B cell (primary cell): ENCODE measurements around the gene CCDC9B. TPM values are rescaled to one million over a fixed set of nuclear protein-coding genes. Genes with fewer than 3 reads are reported as not detected.

ENCODE experiments used
- ATAC-seq: fragments of 200-7000 bp; cut with Tn5 transposase; one replicate; pipeline ENCODE4 v1.10.0; 2021; ENCODE audit warnings: low read depth, mild to moderate bottlenecking, moderate number of reproducible peaks, moderate library complexity
- CTCF ChIA-PET: fragments of 350-600 bp; sonication (Branson Sonifier 250); formaldehyde crosslinking; loops from one replicate; lab custom pipeline; 2021; ENCODE audit warnings: antibody characterized with exemption, inconsistent platforms; lab: Charles Lee
- POLR2A ChIA-PET: fragments of 350-600 bp; sonication (Branson Sonifier 250); formaldehyde crosslinking; loops from one replicate; lab custom pipeline; 2021; ENCODE audit warnings: antibody characterized with exemption; lab: Charles Lee
- DNase-seq: peaks from one replicate; pipeline ENCODE4 v3.0.0; 2013
- H2AFZ ChIP-seq: 2 replicates; pipeline ENCODE4 v1.6.1; 2012; ENCODE audit warnings: mild to moderate bottlenecking, low read depth, low read length; ENCODE audit not compliant: insufficient read depth, poor library complexity, severe bottlenecking
- H3K27ac ChIP-seq, 2 donors: 1 replicate in 1 of 2; 2 replicates in 1 of 2; pipeline ENCODE4 v1.5.1; 2012 to 2013; ENCODE audit warnings: low read length in 2 of 2, mild to moderate bottlenecking in 2 of 2, moderate library complexity in 1 of 2
- H3K27me3 ChIP-seq, 4 experiments: fragments of 200-600 bp in 1 of 4; sonication (generic) in 1 of 4; replicated peaks in 1 of 4; 1 replicate in 2 of 4; 2 replicates in 2 of 4; pipeline versions ENCODE4 v1.6.1 to v1.7.0; 2013 to 2016; ENCODE audit warnings: low read length in 3 of 4, mild to moderate bottlenecking in 2 of 4, mixed read lengths in 1 of 4, moderate library complexity in 1 of 4; ENCODE audit not compliant: insufficient read depth in 4 of 4, control insufficient read depth in 3 of 4; ENCODE audit errors: control extremely low read depth in 1 of 4
- H3K36me3 ChIP-seq, 2 experiments: replicated peaks in 1 of 2; 1 replicate in 1 of 2; 2 replicates in 1 of 2; pipeline versions ENCODE4 v1.6.1 to v1.7.1; 2013; ENCODE audit warnings: low read length in 1 of 2; ENCODE audit not compliant: insufficient read depth in 2 of 2, control insufficient read depth in 1 of 2; ENCODE audit errors: control extremely low read depth in 1 of 2, extremely low read depth in 1 of 2
- H3K4me1 ChIP-seq, 2 donors: fragments of 200-600 bp in 1 of 2; sonication (generic) in 1 of 2; 1 replicate in 1 of 2; 2 replicates in 1 of 2; pipeline versions ENCODE4 v1.5.1 to v1.6.1; 2013 to 2017; ENCODE audit warnings: low read length in 2 of 2; ENCODE audit not compliant: control insufficient read depth in 2 of 2, insufficient read depth in 2 of 2
- H3K4me2 ChIP-seq: replicated peaks from 2 replicates; pipeline ENCODE3; 2012; ENCODE audit warnings: mild to moderate bottlenecking, low read depth, low read length; ENCODE audit not compliant: poor library complexity, severe bottlenecking
- H3K4me3 ChIP-seq, 5 experiments: fragments of 200-600 bp in 1 of 5; sonication (generic) in 1 of 5; 1 replicate in 3 of 5; 2 replicates in 2 of 5; pipeline versions ENCODE4 v1.5.1 to v1.7.0; 2011 to 2016; ENCODE audit warnings: low read length in 4 of 5, mild to moderate bottlenecking in 4 of 5, low read depth in 2 of 5, control low read depth in 1 of 5, moderate library complexity in 1 of 5; ENCODE audit not compliant: insufficient read depth in 1 of 5; ENCODE audit errors: control extremely low read depth in 1 of 5, extremely low read depth in 1 of 5
- H3K79me2 ChIP-seq: fragments of 200-600 bp; sonication (generic); one replicate; pipeline ENCODE4 v1.6.0; 2016; ENCODE audit warnings: low read length; ENCODE audit not compliant: control insufficient read depth, insufficient read depth
- H3K9ac ChIP-seq: fragments of 200-600 bp; sonication (generic); 2 replicates; pipeline ENCODE4 v1.6.1; 2017; ENCODE audit warnings: mild to moderate bottlenecking, low read length, moderate library complexity
- H3K9me3 ChIP-seq, 3 donors: one replicate each; pipeline versions ENCODE4 v1.6.1 to v1.7.1; 2013; ENCODE audit warnings: low read length in 2 of 3; ENCODE audit not compliant: control insufficient read depth in 2 of 3, insufficient read depth in 1 of 3; ENCODE audit errors: control extremely low read depth in 1 of 3
- H4K20me1 ChIP-seq: 2 replicates; pipeline ENCODE4 v1.6.0; 2012; ENCODE audit warnings: mild to moderate bottlenecking, low read length; ENCODE audit not compliant: insufficient read depth, control insufficient read depth, poor library complexity, severe bottlenecking
- H3K27ac Mint-ChIP-seq: one replicate; pipeline ENCODE4 v1.8.0; 2021; ENCODE audit warnings: mixed read lengths
- H3K27me3 Mint-ChIP-seq: one replicate; pipeline ENCODE4 v1.8.0; 2021; ENCODE audit warnings: mixed read lengths
- H3K4me1 Mint-ChIP-seq: one replicate; pipeline ENCODE4 v1.8.0; 2021; ENCODE audit warnings: mixed read lengths
- H3K4me3 Mint-ChIP-seq: one replicate; pipeline ENCODE4 v1.8.0; 2021; ENCODE audit warnings: mixed read lengths
- H3K9me3 Mint-ChIP-seq: one replicate; pipeline ENCODE4 v1.8.0; 2022; ENCODE audit warnings: mixed read lengths; ENCODE audit not compliant: insufficient read depth
- EZH2 ChIP-seq: IDR thresholded peaks from 2 replicates; pipeline ENCODE4 v1.6.1; 2012; ENCODE audit warnings: borderline replicate concordance, low read depth, mild to moderate bottlenecking, moderate library complexity, low read length; ENCODE audit not compliant: insufficient read depth, poor library complexity, severe bottlenecking
- WGBS: methylation state at CpG from one replicate; pipeline ENCODE4 v1.1.5; 2013; ENCODE audit warnings: missing lambda C conversion rate; ENCODE audit not compliant: insufficient coverage; 5-methylcytosine and 5-hydroxymethylcytosine counted together
- intact Hi-C: fragments of 100-400 bp; cut with micrococcal nuclease; formaldehyde crosslinking; loops from one replicate; pipeline ENCODE4 v1.10.0; 2022
- polyA plus RNA-seq: library from polyadenylated mRNA; depleted of rRNA; stranded (reverse); fragments of >200 nt; gene quantifications from 2 replicates; pipeline ENCODE4 v1.2.3, GENCODE V29; 2012
- total RNA-seq, 2 donors: library from RNA; stranded (reverse); fragments of 120-200 nt in 1 of 2; gene quantifications; 1 replicate in 1 of 2; 2 replicates in 1 of 2; pipeline versions ENCODE4 v1.2.3 to v1.2.4, GENCODE V29; 2013 to 2022
- TF ChIP-seq, protein P1 (sequence below): fragments of 200-600 bp; IDR thresholded peaks from one replicate; pipeline ENCODE4 v1.8.0; 2022; ENCODE audit warnings: antibody characterized with exemption, mild to moderate bottlenecking

The CCDC9B gene
- total and polyA plus RNA-seq, 2 donors (not counting 1 experiment from before 2014, with no cell fraction given), result 1.6 to 2.4 TPM

DNA sequence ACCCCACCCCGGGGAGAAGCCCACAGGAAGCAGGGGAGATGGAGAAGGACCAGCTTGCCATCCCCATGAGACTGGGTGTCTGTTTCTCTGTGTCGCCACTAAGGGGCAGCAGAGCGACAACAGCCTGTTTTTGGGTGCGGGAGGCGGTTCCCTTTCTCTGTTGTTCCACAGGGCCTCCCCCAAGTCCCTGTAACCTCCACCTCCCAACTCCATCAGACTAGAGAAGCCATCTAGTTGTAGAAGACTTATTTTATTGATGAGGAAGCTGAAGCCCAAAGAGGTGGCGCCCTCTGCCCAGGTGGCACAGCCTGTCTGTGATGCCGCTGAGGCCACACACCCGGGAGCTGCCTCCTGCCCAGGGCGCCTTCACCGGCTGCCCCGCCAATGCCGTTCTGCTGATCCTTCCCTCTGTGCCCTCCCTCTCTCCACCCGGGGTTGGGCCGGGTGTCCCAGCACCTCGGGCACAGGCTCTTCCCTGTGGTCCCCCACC is 3.9 kb upstream of the CCDC9B start:
- Histone ChIP-seq H3K9ac (no peak overlapping the region), H3K4me1 (no peaks in the 10 kb centered on the region), H4K20me1 (no peaks in the 10 kb centered on the region), H3K27ac (no peak overlapping the region), H3K9me3 (no peaks in the 10 kb centered on the region), H2AFZ (no peak overlapping the region), H3K27me3 (no peaks in the 10 kb centered on the region), H3K79me2 (no peaks in the 10 kb centered on the region), H3K4me3 (no peak overlapping the region), H3K36me3 (no peaks in the 10 kb centered on the region), H3K4me2 (peak overlapping the region; percentile 7)
- Mint-ChIP-seq H3K27ac (no peak overlapping the region), H3K4me1 (no peaks in the 10 kb centered on the region), H3K27me3 (no peaks in the 10 kb centered on the region), H3K4me3 (no peak overlapping the region), H3K9me3 (no peaks in the 10 kb centered on the region)
- POLR2A ChIA-PET, result interaction anchor here (0.6 to 1.5 kb wide), 2 partner anchors 61 to 77 kb away, joined by 3 to 5 read pairs; partner anchors contain the start of gene IVD
- intact Hi-C loops, result loop anchor here (1.0 kb wide), 1 partner anchor 24 kb away; no protein-coding TSS in a partner anchor
- 37% methylated on average over 13 of the region's 15 CpGs for WGBS
- ATAC-seq (peak; percentile 88), DNase-seq (peak; percentile 77)
- CTCF ChIA-PET, result interaction anchor here (0.7 to 15.0 kb wide), 27 partner anchors 8 to 541 kb away, joined by 3 to 382 read pairs (median 5); partner anchors contain the start of genes INAFM2, IVD, KNSTRN and PLCB2
- no peak for TF ChIP-seq EZH2
- TF ChIP-seq, protein P1, sequence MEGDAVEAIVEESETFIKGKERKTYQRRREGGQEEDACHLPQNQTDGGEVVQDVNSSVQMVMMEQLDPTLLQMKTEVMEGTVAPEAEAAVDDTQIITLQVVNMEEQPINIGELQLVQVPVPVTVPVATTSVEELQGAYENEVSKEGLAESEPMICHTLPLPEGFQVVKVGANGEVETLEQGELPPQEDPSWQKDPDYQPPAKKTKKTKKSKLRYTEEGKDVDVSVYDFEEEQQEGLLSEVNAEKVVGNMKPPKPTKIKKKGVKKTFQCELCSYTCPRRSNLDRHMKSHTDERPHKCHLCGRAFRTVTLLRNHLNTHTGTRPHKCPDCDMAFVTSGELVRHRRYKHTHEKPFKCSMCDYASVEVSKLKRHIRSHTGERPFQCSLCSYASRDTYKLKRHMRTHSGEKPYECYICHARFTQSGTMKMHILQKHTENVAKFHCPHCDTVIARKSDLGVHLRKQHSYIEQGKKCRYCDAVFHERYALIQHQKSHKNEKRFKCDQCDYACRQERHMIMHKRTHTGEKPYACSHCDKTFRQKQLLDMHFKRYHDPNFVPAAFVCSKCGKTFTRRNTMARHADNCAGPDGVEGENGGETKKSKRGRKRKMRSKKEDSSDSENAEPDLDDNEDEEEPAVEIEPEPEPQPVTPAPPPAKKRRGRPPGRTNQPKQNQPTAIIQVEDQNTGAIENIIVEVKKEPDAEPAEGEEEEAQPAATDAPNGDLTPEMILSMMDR, result peak; percentile 83

DNA sequence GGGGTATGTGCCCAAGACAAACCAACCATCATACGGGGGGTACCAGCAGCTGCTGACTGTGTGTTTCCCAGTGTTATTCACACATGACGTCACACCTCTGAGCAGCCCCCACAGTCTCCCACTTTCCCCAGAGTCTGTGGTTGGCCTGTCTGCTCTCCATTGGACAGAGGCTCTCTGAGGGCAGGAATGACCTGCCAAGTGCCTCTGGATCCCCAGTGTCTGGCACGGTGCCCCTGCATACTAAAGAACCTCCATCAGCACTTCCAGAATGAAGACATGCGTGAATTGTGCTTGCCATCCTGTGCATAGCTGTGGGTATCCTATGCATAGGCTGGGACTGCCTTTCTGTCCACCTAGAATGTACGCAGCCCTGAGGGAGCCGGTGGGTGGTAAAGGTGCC is 3.5 kb upstream of the CCDC9B start:
- DNase-seq, result no peak
- ChIA-PET POLR2A (interaction anchor here (0.6 to 1.5 kb wide), 2 partner anchors 62 to 78 kb away, joined by 3 to 5 read pairs; partner anchors contain the start of gene IVD), CTCF (interaction anchor here (0.7 to 15.0 kb wide), 27 partner anchors 8 to 540 kb away, joined by 3 to 382 read pairs (median 5); partner anchors contain the start of genes INAFM2, IVD, KNSTRN and PLCB2)
- H3K4me3 Mint-ChIP-seq, result no peak overlapping the region
- no peak overlapping the region for H2AFZ ChIP-seq
- no peaks in the 10 kb centered on the region for H3K9me3 ChIP-seq
- no peaks in the 10 kb centered on the region for H3K27me3 ChIP-seq
- no peak for TF ChIP-seq EZH2
- TF ChIP-seq, protein P1, result no peak
- H3K4me3 ChIP-seq, result no peak overlapping the region
- no peak for ATAC-seq
- no peaks in the 10 kb centered on the region for H3K4me1 Mint-ChIP-seq
- 68% methylated on average over 4 of the region's 6 CpGs for WGBS
- no peak overlapping the region for H3K27ac Mint-ChIP-seq
- intact Hi-C loops, result loop anchor here (1.0 kb wide), 1 partner anchor 24 kb away; no protein-coding TSS in a partner anchor
- H3K36me3 ChIP-seq, result no peaks in the 10 kb centered on the region
- H3K27ac ChIP-seq, result no peak overlapping the region
- H3K79me2 ChIP-seq, result no peaks in the 10 kb centered on the region
- no peaks in the 10 kb centered on the region for H3K9me3 Mint-ChIP-seq
- H3K9ac ChIP-seq, result no peak overlapping the region
- H3K27me3 Mint-ChIP-seq, result no peaks in the 10 kb centered on the region
- peak overlapping the region; percentile 7 for H3K4me2 ChIP-seq
- H4K20me1 ChIP-seq, result no peaks in the 10 kb centered on the region
- H3K4me1 ChIP-seq, result no peaks in the 10 kb centered on the region
